Upper lobe of left lung (tissue), 4 donors: Measurements from ENCODE around the gene WDR90.

Experiments used
- EP300 ChIP-seq, 4 donors: sonication (generic); formaldehyde crosslinking; IDR thresholded peaks; one replicate each; pipeline ENCODE4 v1.5.1; 2017; ENCODE audit warnings: antibody characterized with exemption in 4 of 4, control low read depth in 2 of 4
- POLR2A ChIP-seq, 4 donors: fragments of 450-650 bp; IDR thresholded peaks; one replicate each; pipeline ENCODE4 v1.5.1; 2016 to 2017; ENCODE audit warnings: antibody characterized with exemption in 4 of 4, mild to moderate bottlenecking in 2 of 4
- POLR2AphosphoS5 ChIP-seq, 2 donors: sonication (generic); formaldehyde crosslinking; IDR thresholded peaks; one replicate each; pipeline ENCODE4 v1.5.1; 2017; ENCODE audit warnings: antibody characterized with exemption in 2 of 2
- TF ChIP-seq, protein P1 (sequence below), 6 experiments: fragments of 450-650 bp in 4 of 6; fragments of 200-600 bp in 2 of 6; sonication (generic) in 2 of 6; IDR thresholded peaks; one replicate each; pipeline ENCODE4 v1.5.1; 2016 to 2019; ENCODE audit warnings: antibody characterized with exemption in 6 of 6

DNA sequence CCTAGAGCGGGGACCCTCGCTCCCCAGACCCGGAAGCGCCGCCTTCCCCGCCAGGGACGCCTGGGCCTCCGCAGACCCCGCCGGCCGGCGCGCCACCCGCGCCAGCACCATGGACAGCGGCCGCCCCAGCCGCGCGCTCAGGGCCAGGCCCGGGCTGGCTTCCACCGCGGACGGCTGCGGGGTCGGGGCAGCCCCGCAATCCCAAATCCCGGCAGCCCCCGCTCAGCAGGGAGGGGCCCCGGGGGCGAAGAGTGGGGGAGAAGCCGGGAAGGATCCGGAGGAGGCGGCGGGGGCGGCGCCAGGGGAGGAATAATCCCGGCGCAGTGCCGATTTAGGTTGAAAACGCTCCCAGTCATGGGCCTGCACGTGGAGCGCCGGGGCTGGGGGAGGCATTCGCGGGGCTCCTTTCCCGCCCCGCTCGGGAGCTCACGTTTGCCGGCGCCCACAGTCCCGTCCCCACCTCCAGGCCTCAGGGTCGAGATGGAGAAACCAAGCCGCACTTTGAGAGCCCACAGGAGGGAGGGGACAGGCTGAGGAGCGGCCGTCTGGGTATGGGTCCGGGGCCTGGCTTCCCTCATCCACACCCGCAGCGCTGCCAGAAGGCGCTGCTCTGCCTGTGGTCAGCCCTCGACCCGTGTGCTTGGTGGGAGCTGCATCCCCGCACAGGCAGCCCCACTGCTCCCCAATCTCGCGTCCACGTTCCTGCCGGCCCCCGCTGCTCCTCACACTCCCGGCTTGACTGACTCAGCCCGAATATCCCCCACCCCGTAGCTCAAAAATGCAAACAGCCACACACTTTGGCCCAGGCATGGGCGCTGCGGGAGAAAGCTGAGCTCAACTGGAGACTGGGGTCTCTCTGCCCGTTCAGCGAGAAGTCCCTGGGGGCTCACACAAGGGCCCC, 51.8 kb downstream of the WDR90 start:
- TF ChIP-seq, protein P1, sequence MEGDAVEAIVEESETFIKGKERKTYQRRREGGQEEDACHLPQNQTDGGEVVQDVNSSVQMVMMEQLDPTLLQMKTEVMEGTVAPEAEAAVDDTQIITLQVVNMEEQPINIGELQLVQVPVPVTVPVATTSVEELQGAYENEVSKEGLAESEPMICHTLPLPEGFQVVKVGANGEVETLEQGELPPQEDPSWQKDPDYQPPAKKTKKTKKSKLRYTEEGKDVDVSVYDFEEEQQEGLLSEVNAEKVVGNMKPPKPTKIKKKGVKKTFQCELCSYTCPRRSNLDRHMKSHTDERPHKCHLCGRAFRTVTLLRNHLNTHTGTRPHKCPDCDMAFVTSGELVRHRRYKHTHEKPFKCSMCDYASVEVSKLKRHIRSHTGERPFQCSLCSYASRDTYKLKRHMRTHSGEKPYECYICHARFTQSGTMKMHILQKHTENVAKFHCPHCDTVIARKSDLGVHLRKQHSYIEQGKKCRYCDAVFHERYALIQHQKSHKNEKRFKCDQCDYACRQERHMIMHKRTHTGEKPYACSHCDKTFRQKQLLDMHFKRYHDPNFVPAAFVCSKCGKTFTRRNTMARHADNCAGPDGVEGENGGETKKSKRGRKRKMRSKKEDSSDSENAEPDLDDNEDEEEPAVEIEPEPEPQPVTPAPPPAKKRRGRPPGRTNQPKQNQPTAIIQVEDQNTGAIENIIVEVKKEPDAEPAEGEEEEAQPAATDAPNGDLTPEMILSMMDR (IDR thresholded peaks at IDR 0.05) = no peak
- TF ChIP-seq POLR2A (IDR thresholded peaks at IDR 0.05) (no peak), EP300 (IDR thresholded peaks at IDR 0.05) (no peak), POLR2AphosphoS5 (IDR thresholded peaks at IDR 0.05) (no peak)
